SK-N-SH treated with all-trans-retinoic acid at 6 μM for 48 hours (cell line): ENCODE results near the gene TMEM43.

Experiments used
- ZFP3 ChIP-seq: fragments of 250-450 bp; sonication (Bioruptor Pico); IDR thresholded peaks from 2 replicates; pipeline ENCODE4 v1.5.0; 2020; ENCODE audit warnings: mild to moderate bottlenecking, moderate library complexity
- ZNF565 ChIP-seq: fragments of 450-650 bp; formaldehyde crosslinking; conservative IDR thresholded peaks from 2 replicates; pipeline ENCODE4 v1.5.0; 2020; ENCODE audit warnings: low read depth, mild to moderate bottlenecking, moderate library complexity
- TF ChIP-seq, protein P1 (sequence below): fragments of 250-450 bp; sonication (Bioruptor Pico); IDR thresholded peaks from 2 replicates; pipeline ENCODE4 v1.8.0; 2021; ENCODE audit warnings: low read depth, mild to moderate bottlenecking, moderate library complexity, borderline replicate concordance

DNA sequence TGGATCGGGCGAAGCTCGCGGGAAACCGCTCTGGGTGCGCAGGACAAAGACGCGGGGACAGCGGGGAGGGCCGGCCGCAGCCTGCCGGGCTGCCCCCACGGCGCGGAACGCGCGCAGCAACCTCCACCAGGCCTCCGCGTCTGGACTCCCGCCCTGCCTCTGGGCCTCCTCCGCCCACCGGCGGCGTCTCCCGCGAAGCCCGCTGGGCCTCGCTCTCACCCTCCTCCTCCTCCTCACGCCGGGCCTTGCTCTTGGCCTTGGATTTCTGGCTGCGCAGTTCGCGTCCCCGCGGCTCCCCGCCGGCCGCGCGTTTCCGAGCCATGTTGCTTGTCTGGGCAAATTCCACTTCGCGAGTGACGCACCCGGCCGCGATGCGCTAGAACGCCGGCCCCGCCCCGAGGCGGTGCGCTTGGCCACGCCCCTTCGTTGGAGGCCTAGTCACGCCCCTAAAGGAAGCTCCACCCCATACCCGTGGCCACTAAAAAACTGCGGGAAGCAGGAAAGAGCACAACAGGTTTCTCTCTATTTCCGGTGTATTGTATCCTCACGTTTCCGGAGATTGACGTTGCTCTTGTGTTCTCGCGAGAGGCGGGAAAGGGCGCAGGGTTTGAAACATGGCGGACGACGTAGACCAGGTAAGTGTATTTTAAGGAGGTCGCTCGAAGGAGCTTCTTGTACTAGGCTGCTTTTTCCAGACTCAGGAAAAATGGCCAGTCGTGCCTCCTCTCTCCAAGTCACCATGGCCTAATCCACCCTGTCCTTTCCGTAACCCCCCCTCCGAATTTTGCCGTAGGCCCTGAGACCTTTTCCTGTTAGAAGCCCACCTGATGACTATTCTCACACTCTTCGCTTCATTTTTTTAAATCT, 53.6 kb downstream of the TMEM43 start, which contains the start of the genes LSM3 and XPC:
- TF ChIP-seq ZFP3 (CRISPR knock-in tag) (no peak), ZNF565 (CRISPR knock-in tag) (no peak)
- TF ChIP-seq, protein P1, sequence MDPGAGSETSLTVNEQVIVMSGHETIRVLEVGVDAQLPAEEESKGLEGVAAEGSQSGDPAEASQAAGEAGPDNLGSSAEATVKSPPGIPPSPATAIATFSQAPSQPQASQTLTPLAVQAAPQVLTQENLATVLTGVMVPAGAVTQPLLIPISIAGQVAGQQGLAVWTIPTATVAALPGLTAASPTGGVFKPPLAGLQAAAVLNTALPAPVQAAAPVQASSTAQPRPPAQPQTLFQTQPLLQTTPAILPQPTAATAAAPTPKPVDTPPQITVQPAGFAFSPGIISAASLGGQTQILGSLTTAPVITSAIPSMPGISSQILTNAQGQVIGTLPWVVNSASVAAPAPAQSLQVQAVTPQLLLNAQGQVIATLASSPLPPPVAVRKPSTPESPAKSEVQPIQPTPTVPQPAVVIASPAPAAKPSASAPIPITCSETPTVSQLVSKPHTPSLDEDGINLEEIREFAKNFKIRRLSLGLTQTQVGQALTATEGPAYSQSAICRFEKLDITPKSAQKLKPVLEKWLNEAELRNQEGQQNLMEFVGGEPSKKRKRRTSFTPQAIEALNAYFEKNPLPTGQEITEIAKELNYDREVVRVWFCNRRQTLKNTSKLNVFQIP (CRISPR knock-in tag) = no peak
